Stimulated activated CD4-positive, alpha-beta T cell treated with anti-CD3 and anti-CD28 coated beads, Interleukin-4, amount 100 ng/mL, for 1 hour (primary cell): ENCODE data around the gene POLR3C.

Experiments
- DNase-seq: peaks from one replicate; pipeline ENCODE4 v3.0.0-alpha.2; 2020

POLR3C gene

DNA sequence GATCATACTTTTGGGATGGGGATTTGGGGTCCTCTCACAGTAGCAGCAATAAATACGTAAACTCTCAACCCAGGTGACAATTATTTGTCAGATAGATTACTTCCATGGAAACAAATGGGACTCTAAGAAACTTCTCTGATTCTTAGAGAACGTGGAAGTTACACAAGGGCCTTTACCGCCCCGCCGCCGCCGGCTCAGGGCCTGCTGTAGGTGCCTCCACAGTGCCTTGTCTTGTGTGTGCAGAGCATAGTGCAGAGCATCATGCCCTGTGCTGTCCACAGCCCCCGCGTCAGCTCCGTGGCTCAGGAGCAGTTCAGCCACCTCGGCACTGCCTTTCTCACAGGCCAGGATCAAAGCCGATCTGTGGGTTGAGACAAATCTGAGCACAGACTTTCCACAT is 50.6 kb downstream of the POLR3C start:
- DNase-seq: no peak

DNA sequence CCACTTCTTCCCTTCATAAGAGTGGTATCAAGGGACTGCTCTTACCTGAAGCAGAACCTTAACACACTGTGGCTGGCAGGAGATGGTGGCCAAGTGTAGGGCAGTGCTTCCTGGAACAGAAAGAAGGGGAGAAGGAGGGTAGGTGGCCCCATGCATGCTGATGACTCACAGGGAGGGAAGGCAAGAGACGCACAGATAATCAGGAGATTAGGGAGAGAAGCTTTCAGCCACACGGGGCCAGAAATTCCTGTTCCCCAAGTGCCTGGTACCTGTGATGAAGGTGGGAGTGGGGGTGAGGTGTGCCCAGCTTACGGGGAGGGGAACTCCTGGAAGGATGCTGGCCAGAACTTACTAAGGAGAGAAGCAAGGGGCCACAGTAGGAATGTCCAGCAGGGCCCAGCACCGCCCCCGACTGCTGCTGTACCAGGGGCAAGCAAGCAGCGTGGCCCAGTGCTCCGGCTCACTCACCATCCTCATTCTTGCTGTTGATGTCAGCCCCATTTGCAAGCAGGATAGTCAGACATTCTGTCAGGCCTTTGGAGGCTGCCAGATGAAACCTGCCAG is 54.0 kb downstream of the POLR3C start:
- DNase-seq: no peak

DNA sequence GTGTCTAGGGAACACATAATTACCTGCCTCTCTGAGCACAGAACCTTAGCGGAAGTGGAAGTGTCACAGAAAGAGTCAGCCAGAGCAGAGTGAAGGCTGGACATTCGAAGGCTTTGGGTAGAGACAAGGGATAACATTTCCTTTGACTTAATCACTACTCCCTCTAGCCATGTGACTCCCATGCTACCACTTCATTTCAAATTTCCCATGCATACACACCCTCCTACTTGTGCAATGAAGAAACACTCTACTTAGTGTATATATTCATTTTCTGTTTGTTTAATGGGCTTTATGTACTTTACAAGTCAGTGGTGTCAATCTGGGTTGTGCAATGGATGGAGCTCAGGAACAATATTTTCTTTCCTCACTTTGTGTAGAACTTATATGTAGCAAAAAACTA is 54.7 kb downstream of the POLR3C start:
- no peak for DNase-seq

- no peak for DNase-seq
These were observed 55.8 kb downstream of the POLR3C start for GRCh38 chr1:145879775-145880174.

- no peak for DNase-seq
These were observed 60.7 kb downstream of the POLR3C start for GRCh38 chr1:145884675-145885074.

GRCh38 chr1:145885738-145886287 is 61.8 kb downstream of the POLR3C start, which contains the start of gene ANKRD35:
Gene ANKRD35 (minus strand): TSS chr1:145885866. CDS start chr1:145885758, 108 bp downstream.
- DNase-seq: peak; percentile 90

- no peak for DNase-seq
These were observed 62.4 kb downstream of the POLR3C start for GRCh38 chr1:145886390-145886789.

- no peak for DNase-seq
These were observed 62.8 kb downstream of the POLR3C start for GRCh38 chr1:145886816-145887215.

DNA sequence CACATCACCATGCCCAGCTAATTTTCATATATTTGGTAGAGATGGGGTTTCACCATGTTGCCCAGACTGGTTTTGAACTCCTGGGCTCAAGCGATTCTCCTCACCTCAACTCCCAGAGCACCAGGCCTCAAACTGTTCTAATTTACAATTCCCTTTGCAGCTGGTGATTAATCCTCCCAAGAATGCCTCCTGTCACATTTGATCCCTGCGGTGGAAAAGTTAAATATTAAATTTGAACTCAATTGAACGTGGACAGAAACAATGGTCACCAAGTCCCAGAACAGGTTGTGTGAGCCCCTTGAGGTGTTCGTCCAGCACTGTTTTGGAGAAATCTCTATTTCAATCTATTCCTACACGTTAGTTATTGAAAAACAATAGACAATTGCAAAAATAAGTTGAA is 63.6 kb downstream of the POLR3C start:
- DNase-seq: no peak

GRCh38 chr1:145889722-145890121 is 65.7 kb downstream of the POLR3C start:
- DNase-seq: no peak

GRCh38 chr1:145891143-145891542 is 67.1 kb downstream of the POLR3C start:
- DNase-seq: no peak

DNA sequence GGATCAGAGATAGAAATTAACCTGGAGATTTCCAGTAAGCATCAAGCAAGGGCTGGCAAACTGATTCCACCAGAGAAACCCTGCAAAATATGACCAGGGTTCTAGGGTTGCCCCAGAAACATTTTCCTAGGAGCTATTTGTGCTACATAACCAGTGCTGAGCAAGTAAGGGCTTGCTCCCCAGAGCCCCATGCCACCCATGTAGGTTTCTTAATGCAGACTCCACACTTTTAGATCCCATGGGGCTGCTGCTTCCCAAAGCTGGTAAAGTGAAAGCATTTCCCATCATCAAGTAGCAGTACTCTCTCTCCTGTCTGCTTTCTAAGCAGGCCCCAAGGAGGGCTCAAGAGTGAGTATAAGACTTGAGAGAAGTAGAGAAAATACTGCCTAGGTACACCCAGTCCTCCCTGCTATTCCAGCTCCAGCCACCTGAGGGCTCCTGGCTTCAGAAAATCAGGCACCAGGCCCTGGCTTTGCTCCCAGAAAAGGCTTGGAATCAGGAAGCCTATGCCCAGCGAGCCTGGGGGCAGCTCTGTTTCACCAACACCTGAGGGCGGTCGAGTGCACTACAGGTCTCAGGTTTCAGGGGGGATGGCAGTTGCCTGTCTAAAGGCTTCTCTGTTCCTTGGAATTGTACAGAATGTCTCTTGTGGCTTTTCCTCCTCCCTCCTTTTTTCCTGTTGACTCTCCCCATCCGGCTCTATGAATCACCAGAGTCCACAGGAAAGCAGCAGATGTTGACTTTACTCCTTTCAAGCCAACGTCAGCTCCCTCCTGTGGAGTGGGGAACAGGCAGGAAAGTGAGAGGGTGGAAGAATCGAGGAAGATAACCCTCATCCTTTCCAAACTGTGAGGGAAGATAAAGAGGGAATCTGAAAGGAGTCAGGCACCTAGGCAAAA is 67.8 kb downstream of the POLR3C start:
- peak; percentile 56 for DNase-seq

DNA sequence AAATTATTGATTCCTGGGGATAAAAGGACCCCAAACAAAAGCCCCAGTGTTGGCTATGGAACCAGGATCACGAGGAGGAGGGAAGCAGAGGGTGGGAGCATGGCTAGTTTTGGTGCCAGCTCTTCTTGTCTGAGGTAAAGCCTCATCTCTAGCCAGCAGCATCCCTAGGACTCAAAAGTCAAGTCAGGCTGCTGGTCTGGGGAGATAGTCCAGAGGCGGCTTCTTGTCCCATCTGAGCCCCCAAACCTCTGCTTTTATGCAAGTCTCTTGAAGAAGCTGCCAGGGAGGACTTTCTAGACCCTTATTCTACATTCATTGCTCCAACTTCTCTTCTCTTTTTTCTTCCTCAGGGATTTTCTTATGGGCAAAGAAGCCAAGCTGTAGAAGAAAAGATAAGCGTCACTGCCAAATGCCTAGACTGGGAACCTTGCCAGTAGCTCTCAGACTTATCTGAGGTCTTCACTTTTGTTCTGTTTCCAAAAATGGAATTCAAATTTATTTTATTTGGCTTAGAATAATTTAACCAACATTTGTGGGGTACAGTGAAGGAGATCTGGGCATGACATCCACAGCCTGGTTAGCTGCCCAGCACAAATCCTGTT is 68.6 kb downstream of the POLR3C start:
- no peak for DNase-seq

DNA sequence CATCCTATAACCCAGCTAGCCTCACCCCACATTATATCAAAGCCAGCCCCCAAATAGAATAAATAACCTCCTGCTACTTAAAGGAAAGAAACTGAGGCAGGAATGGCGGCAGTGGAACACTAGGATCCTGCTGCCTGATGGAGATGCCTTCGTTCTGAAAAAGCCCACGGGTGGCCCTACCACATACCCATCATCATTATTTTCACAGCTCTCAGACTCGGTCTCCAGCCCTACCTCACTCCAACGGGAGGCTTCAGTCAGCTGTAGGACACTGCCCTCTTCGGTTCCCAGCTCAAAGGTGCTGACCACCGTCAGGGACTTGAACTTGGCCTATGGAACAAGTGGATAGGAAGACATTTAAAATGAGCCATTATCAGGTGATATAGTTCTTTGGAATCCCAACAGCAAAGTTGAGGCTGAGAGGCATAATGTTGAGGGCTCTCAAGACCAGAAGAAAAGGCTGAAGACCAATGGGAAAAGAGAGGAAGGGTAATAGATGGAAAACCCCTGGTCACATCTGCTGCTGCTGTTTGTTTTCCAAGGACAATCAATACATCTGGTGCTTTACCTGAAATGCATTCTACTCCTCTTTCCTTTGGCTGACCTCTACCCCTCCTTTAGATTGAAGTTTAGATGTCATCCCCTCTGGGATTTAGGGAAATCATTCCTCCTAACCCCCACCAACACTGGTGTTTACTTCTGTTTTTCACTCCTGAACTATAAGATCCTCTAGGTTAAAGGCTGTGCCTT is 69.5 kb downstream of the POLR3C start:
- DNase-seq: no peak
